Uterus (tissue), 4 donors: ENCODE data around the gene SLC39A11. TPM values are rescaled to one million over a fixed set of nuclear protein-coding genes. Genes with fewer than 3 reads are reported as not detected.

Experiments
- DNase-seq, 2 donors: peaks; one replicate each; pipeline ENCODE4 v3.0.0-alpha.2; 2019 to 2020
- H3K27ac ChIP-seq, 2 donors: fragments of 200-600 bp; sonication (generic); 1 replicate in 1 of 2; 2 replicates in 1 of 2; pipeline ENCODE4 v1.5.1; 2016 to 2018
- H3K27me3 ChIP-seq, 2 donors: fragments of 200-600 bp; sonication (generic); one replicate each; pipeline ENCODE4 v1.5.1; 2018 to 2019; ENCODE audit warnings: control low read depth in 1 of 2
- H3K36me3 ChIP-seq, 2 donors: fragments of 200-600 bp; sonication (generic); one replicate each; pipeline ENCODE4 v1.5.1; 2019; ENCODE audit warnings: control low read depth in 1 of 2
- H3K4me1 ChIP-seq, 2 donors: fragments of 200-600 bp; sonication (generic); one replicate each; pipeline ENCODE4 v1.5.1; 2018 to 2019; ENCODE audit warnings: control low read depth in 1 of 2
- H3K4me3 ChIP-seq, 2 donors: fragments of 200-600 bp; sonication (generic); 1 replicate in 1 of 2; 2 replicates in 1 of 2; pipeline ENCODE4 v1.5.1; 2018 to 2019; ENCODE audit warnings: mild to moderate bottlenecking in 1 of 2
- H3K9me3 ChIP-seq, 2 donors: fragments of 200-600 bp; sonication (generic); one replicate each; pipeline ENCODE4 v1.5.1; 2019; ENCODE audit warnings: control low read depth in 1 of 2
- CTCF ChIP-seq, 4 experiments: fragments of 200-600 bp in 2 of 4; fragments of 450-650 bp in 2 of 4; sonication (generic) in 2 of 4; IDR thresholded peaks; one replicate each; pipeline ENCODE4 v1.5.1; 2016 to 2019; ENCODE audit warnings: antibody characterized with exemption in 4 of 4, mild to moderate bottlenecking in 2 of 4, moderate library complexity in 1 of 4
- POLR2A ChIP-seq, 2 donors: fragments of 450-650 bp; IDR thresholded peaks; one replicate each; pipeline ENCODE4 v1.6.1; 2016; ENCODE audit warnings: antibody characterized with exemption in 2 of 2, mild to moderate bottlenecking in 1 of 2, moderate library complexity in 1 of 2
- intact Hi-C: fragments of 100-400 bp; cut with DNase I; formaldehyde crosslinking; loops from one replicate; pipeline ENCODE4 v1.15.1; 2023; ENCODE audit warnings: low total_unique reads
- total RNA-seq, 4 donors: library from RNA; depleted of rRNA in 3 of 4; stranded (reverse); fragments of >200 nt in 3 of 4; gene quantifications; one replicate each; pipeline versions ENCODE4 v1.1.0 to v1.2.4, GENCODE V29; 2014 to 2023
- donor health status: DM: yes; HTN: yes; CAD: no.

SLC39A11 gene
- total RNA-seq, 4 donors from 2014 or later = 5.4 to 56.2 (median 21.0) TPM

- intact Hi-C loops = no loop called here
- Histone ChIP-seq H3K9me3 (no peaks in the 10 kb centered on the region), H3K27ac (no peak overlapping the region), H3K4me1 (no peaks in the 10 kb centered on the region), H3K27me3 (no peaks in the 10 kb centered on the region), H3K4me3 (no peak overlapping the region), H3K36me3 (no peaks in the 10 kb centered on the region)
- no peak for DNase-seq
- TF ChIP-seq CTCF (IDR thresholded peaks at IDR 0.05) (no peak), POLR2A (IDR thresholded peaks at IDR 0.05) (no peak)
These were observed 142.1 kb downstream of the SLC39A11 start for GRCh38 chr17:72950242-72950931.

GRCh38 chr17:72948115-72948514 is 144.4 kb downstream of the SLC39A11 start:
- Histone ChIP-seq H3K9me3 (no peaks in the 10 kb centered on the region), H3K36me3 (no peaks in the 10 kb centered on the region), H3K27ac (no peak overlapping the region), H3K27me3 (no peaks in the 10 kb centered on the region), H3K4me3 (no peak overlapping the region), H3K4me1 (no peaks in the 10 kb centered on the region)
- TF ChIP-seq CTCF (IDR thresholded peaks at IDR 0.05) (no peak), POLR2A (IDR thresholded peaks at IDR 0.05) (no peak)
- intact Hi-C loops = no loop called here
- DNase-seq = no peak

GRCh38 chr17:72947475-72947874 is 145.0 kb downstream of the SLC39A11 start:
- Histone ChIP-seq H3K9me3 (no peaks in the 10 kb centered on the region), H3K4me3 (no peak overlapping the region), H3K36me3 (no peaks in the 10 kb centered on the region), H3K27ac (no peak overlapping the region), H3K27me3 (no peaks in the 10 kb centered on the region), H3K4me1 (no peaks in the 10 kb centered on the region)
- no peak for DNase-seq
- no peak for TF ChIP-seq CTCF (IDR thresholded peaks at IDR 0.05)
- no peak for TF ChIP-seq POLR2A (IDR thresholded peaks at IDR 0.05)
- intact Hi-C loops = no loop called here

GRCh38 chr17:72946696-72947095 is 145.8 kb downstream of the SLC39A11 start:
- Histone ChIP-seq H3K27me3 (no peaks in the 10 kb centered on the region), H3K4me1 (no peaks in the 10 kb centered on the region), H3K9me3 (no peaks in the 10 kb centered on the region), H3K27ac (no peak overlapping the region), H3K4me3 (no peak overlapping the region), H3K36me3 (no peaks in the 10 kb centered on the region)
- TF ChIP-seq CTCF (IDR thresholded peaks at IDR 0.05) = no peak
- TF ChIP-seq POLR2A (IDR thresholded peaks at IDR 0.05) = no peak
- DNase-seq = no peak
- intact Hi-C loops = no loop called here

- no peaks in the 10 kb centered on the region for H3K27me3 ChIP-seq
- DNase-seq = no peak
- no peak overlapping the region for H3K27ac ChIP-seq
- H3K4me3 ChIP-seq = no peak overlapping the region
- TF ChIP-seq CTCF (IDR thresholded peaks at IDR 0.05) (no peak), POLR2A (IDR thresholded peaks at IDR 0.05) (no peak)
- intact Hi-C loops = no loop called here
- no peaks in the 10 kb centered on the region for H3K4me1 ChIP-seq
- H3K9me3 ChIP-seq = no peaks in the 10 kb centered on the region
- H3K36me3 ChIP-seq = no peaks in the 10 kb centered on the region
These were observed 146.3 kb downstream of the SLC39A11 start for GRCh38 chr17:72946156-72946555.
